ENCODE results near the gene TMC5.
A peak's percentile ranks its signal among the peaks of the same experiment; 100 is the strongest.

TMC5 gene

GRCh38 chr16:19513377-19514053 is 95.8 kb downstream of the TMC5 start:
- no peaks in the 10 kb centered on the region for H3K9me3 ChIP-seq (ENCODE audit: control insufficient read depth in 5 of 5, low read length in 5 of 5)
- H3K27ac ChIP-seq (ENCODE audit: low read depth, low read length), result peak overlapping the region; percentile 33
- no peaks in the 10 kb centered on the region for H3K27me3 ChIP-seq (ENCODE audit: control insufficient read depth in 5 of 5, insufficient read depth in 4 of 5, low read length in 5 of 5)
- H3K4me3 ChIP-seq (ENCODE audit: low read depth in 1 of 5, low read length in 5 of 5), result no peak overlapping the region
- H3K36me3 ChIP-seq (ENCODE audit: control insufficient read depth in 5 of 5, insufficient read depth in 5 of 5, low read length in 5 of 5), result peaks cover 6 to 35% (median 23%) of the 10 kb centered on the region in 5 donors
- H3K4me1 ChIP-seq (ENCODE audit: control insufficient read depth in 5 of 5, insufficient read depth in 5 of 5, low read length in 5 of 5), result peaks cover 0 to 18% (median 12%) of the 10 kb centered on the region in 5 donors
- no peak overlapping the region for H3K9ac ChIP-seq (ENCODE audit: low read length in 5 of 5)

DNA sequence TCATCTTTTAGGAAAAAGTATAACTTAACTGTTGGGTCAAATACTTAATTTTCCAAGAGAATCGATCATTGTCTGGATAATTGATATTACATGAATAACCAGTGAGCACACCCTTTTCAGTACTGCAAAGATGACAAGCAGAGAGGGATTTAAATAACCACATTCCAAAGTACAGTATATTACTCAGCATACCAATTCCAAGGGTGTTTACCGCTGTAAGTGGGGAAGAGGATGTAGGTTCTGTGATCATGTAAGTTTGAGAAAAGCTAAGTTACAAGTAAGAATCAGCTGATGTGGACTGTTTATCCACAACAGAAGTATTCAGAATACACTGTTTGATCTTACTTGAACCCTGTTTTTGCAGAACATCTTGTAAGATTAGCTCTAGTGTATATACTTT is 98.1 kb downstream of the TMC5 start:
- H3K27ac ChIP-seq (ENCODE audit: low read depth, low read length), result no peak overlapping the region
- H3K4me1 ChIP-seq (ENCODE audit: control insufficient read depth in 5 of 5, insufficient read depth in 5 of 5, low read length in 5 of 5), result peaks cover 0 to 28% (median 18%) of the 10 kb centered on the region in 5 donors
- H3K9ac ChIP-seq (ENCODE audit: low read length in 5 of 5), result no peak overlapping the region
- no peak overlapping the region for H3K4me3 ChIP-seq (ENCODE audit: low read depth in 1 of 5, low read length in 5 of 5)
- H3K9me3 ChIP-seq (ENCODE audit: control insufficient read depth in 5 of 5, low read length in 5 of 5), result no peaks in the 10 kb centered on the region
- H3K36me3 ChIP-seq (ENCODE audit: control insufficient read depth in 5 of 5, insufficient read depth in 5 of 5, low read length in 5 of 5), result peaks cover 6 to 27% (median 17%) of the 10 kb centered on the region in 5 donors
- H3K27me3 ChIP-seq (ENCODE audit: control insufficient read depth in 5 of 5, insufficient read depth in 4 of 5, low read length in 5 of 5), result no peaks in the 10 kb centered on the region

GRCh38 chr16:19517424-19518089 is 99.9 kb downstream of the TMC5 start:
- peak overlapping the region in 1 of 5 donors; percentile 4 for H3K9ac ChIP-seq (ENCODE audit: low read length in 5 of 5)
- no peaks in the 10 kb centered on the region for H3K27me3 ChIP-seq (ENCODE audit: control insufficient read depth in 5 of 5, insufficient read depth in 4 of 5, low read length in 5 of 5)
- peaks cover 6 to 27% (median 17%) of the 10 kb centered on the region in 5 donors for H3K36me3 ChIP-seq (ENCODE audit: control insufficient read depth in 5 of 5, insufficient read depth in 5 of 5, low read length in 5 of 5)
- H3K4me3 ChIP-seq (ENCODE audit: low read depth in 1 of 5, low read length in 5 of 5), result no peak overlapping the region
- no peaks in the 10 kb centered on the region for H3K9me3 ChIP-seq (ENCODE audit: control insufficient read depth in 5 of 5, low read length in 5 of 5)
- peaks cover 0 to 43% (median 32%) of the 10 kb centered on the region in 5 donors for H3K4me1 ChIP-seq (ENCODE audit: control insufficient read depth in 5 of 5, insufficient read depth in 5 of 5, low read length in 5 of 5)
- H3K27ac ChIP-seq (ENCODE audit: low read depth, low read length), result no peak overlapping the region

DNA sequence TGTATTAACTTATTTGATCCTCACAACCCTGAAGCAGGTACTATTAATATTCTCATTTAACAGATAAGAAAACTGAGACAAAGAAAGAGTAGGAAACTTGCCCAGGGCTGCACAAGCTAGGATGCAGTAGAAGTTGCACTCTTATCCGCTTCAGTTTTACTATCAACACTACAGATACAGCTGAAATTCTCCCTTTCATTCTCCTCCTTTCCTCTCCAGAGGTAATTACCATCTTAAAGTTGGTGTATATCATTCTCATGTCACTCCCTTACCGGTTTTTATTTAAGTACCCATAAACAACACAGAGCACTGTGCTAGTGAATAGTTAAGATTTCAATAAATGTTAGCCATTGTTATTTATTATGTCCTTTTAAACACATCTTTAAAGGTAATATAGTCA is 100.7 kb downstream of the TMC5 start:
- H3K4me3 ChIP-seq (ENCODE audit: low read depth in 1 of 5, low read length in 5 of 5), result no peak overlapping the region
- peaks cover 6 to 22% (median 17%) of the 10 kb centered on the region in 5 donors for H3K36me3 ChIP-seq (ENCODE audit: control insufficient read depth in 5 of 5, insufficient read depth in 5 of 5, low read length in 5 of 5)
- H3K9me3 ChIP-seq (ENCODE audit: control insufficient read depth in 5 of 5, low read length in 5 of 5), result no peaks in the 10 kb centered on the region
- peaks cover 0 to 45% (median 32%) of the 10 kb centered on the region in 5 donors for H3K4me1 ChIP-seq (ENCODE audit: control insufficient read depth in 5 of 5, insufficient read depth in 5 of 5, low read length in 5 of 5)
- H3K27ac ChIP-seq (ENCODE audit: low read depth, low read length), result no peak overlapping the region
- no peaks in the 10 kb centered on the region for H3K27me3 ChIP-seq (ENCODE audit: control insufficient read depth in 5 of 5, insufficient read depth in 4 of 5, low read length in 5 of 5)
- no peak overlapping the region for H3K9ac ChIP-seq (ENCODE audit: low read length in 5 of 5)

DNA sequence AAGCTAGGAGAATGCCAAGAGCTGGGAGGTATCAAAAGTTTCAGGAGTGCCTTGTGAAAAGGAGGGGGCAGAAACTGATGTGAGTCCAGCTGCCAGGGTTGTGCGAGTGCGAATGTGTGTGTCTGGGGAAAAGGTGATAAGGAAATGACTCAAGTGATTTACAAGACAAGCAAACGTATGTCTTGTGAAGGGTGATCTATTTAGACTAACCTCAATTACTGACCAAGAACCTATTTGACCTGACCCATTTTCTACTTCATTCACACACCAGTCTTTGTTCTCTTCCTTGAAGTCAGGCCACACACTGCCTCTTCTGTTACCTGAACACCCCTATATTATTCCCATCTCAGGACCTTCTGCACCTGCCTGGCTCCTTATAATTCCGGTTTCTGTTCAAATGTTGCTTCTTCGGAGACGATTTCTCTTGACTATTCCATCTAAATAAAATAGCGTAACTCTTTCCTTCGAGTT is 103.2 kb downstream of the TMC5 start:
- Histone ChIP-seq H3K4me3 (ENCODE audit: low read depth in 1 of 5, low read length in 5 of 5) (peak overlapping the region; percentile 87 to 97 (median 90)), H3K9me3 (ENCODE audit: control insufficient read depth in 5 of 5, low read length in 5 of 5) (no peaks in the 10 kb centered on the region), H3K27ac (ENCODE audit: low read depth, low read length) (peak overlapping the region; percentile 96), H3K4me1 (ENCODE audit: control insufficient read depth in 5 of 5, insufficient read depth in 5 of 5, low read length in 5 of 5) (peaks cover 0 to 60% (median 45%) of the 10 kb centered on the region in 5 donors), H3K36me3 (ENCODE audit: control insufficient read depth in 5 of 5, insufficient read depth in 5 of 5, low read length in 5 of 5) (peaks cover under 1 to 13% (median 11%) of the 10 kb centered on the region in 5 donors), H3K9ac (ENCODE audit: low read length in 5 of 5) (peak overlapping the region; percentile 84 to 96 (median 92)), H3K27me3 (ENCODE audit: control insufficient read depth in 5 of 5, insufficient read depth in 4 of 5, low read length in 5 of 5) (no peaks in the 10 kb centered on the region)

- Histone ChIP-seq H3K9me3 (ENCODE audit: control insufficient read depth in 5 of 5, low read length in 5 of 5) (no peaks in the 10 kb centered on the region), H3K4me1 (ENCODE audit: control insufficient read depth in 5 of 5, insufficient read depth in 5 of 5, low read length in 5 of 5) (peaks cover 0 to 59% (median 42%) of the 10 kb centered on the region in 5 donors), H3K27me3 (ENCODE audit: control insufficient read depth in 5 of 5, insufficient read depth in 4 of 5, low read length in 5 of 5) (no peaks in the 10 kb centered on the region), H3K36me3 (ENCODE audit: control insufficient read depth in 5 of 5, insufficient read depth in 5 of 5, low read length in 5 of 5) (peaks cover 0 to 4% (median 2%) of the 10 kb centered on the region in 5 donors), H3K27ac (ENCODE audit: low read depth, low read length) (peak within 1 kb of the TSS; percentile 96), H3K4me3 (ENCODE audit: low read depth in 1 of 5, low read length in 5 of 5) (peak within 1 kb of the TSS; percentile 87 to 97 (median 90)), H3K9ac (ENCODE audit: low read length in 5 of 5) (peak within 1 kb of the TSS; percentile 84 to 96 (median 92))
Observed at GRCh38 chr16:19521471-19522396, 104.1 kb downstream of the TMC5 start, which contains the start of gene GDE1. TSS of gene GDE1 (minus strand) at chr16:19522098. CDS start at chr16:19521964, 134 bp downstream.

GRCh38 chr16:19522397-19522732 is 104.7 kb downstream of the TMC5 start:
- no peaks in the 10 kb centered on the region for H3K9me3 ChIP-seq (ENCODE audit: control insufficient read depth in 5 of 5, low read length in 5 of 5)
- H3K4me1 ChIP-seq (ENCODE audit: control insufficient read depth in 5 of 5, insufficient read depth in 5 of 5, low read length in 5 of 5), result peaks cover 0 to 55% (median 39%) of the 10 kb centered on the region in 5 donors
- H3K27ac ChIP-seq (ENCODE audit: low read depth, low read length), result peak overlapping the region; percentile 96
- no peaks in the 10 kb centered on the region for H3K27me3 ChIP-seq (ENCODE audit: control insufficient read depth in 5 of 5, insufficient read depth in 4 of 5, low read length in 5 of 5)
- peak overlapping the region in 3 of 5 donors; percentile 40 to 97 (median 88) for H3K4me3 ChIP-seq (ENCODE audit: low read depth in 1 of 5, low read length in 5 of 5)
- no peak overlapping the region for H3K9ac ChIP-seq (ENCODE audit: low read length in 5 of 5)
- H3K36me3 ChIP-seq (ENCODE audit: control insufficient read depth in 5 of 5, insufficient read depth in 5 of 5, low read length in 5 of 5), result no peaks in the 10 kb centered on the region

GRCh38 chr16:19522760-19523159 is 105.1 kb downstream of the TMC5 start:
- Histone ChIP-seq H3K9ac (ENCODE audit: low read length in 5 of 5) (no peak overlapping the region), H3K36me3 (ENCODE audit: control insufficient read depth in 5 of 5, insufficient read depth in 5 of 5, low read length in 5 of 5) (peaks cover 0 to 1% (median 0%) of the 10 kb centered on the region in 5 donors), H3K4me3 (ENCODE audit: low read depth in 1 of 5, low read length in 5 of 5) (no peak overlapping the region), H3K27me3 (ENCODE audit: control insufficient read depth in 5 of 5, insufficient read depth in 4 of 5, low read length in 5 of 5) (no peaks in the 10 kb centered on the region), H3K27ac (ENCODE audit: low read depth, low read length) (no peak overlapping the region), H3K9me3 (ENCODE audit: control insufficient read depth in 5 of 5, low read length in 5 of 5) (no peaks in the 10 kb centered on the region), H3K4me1 (ENCODE audit: control insufficient read depth in 5 of 5, insufficient read depth in 5 of 5, low read length in 5 of 5) (peaks cover 0 to 55% (median 39%) of the 10 kb centered on the region in 5 donors)

DNA sequence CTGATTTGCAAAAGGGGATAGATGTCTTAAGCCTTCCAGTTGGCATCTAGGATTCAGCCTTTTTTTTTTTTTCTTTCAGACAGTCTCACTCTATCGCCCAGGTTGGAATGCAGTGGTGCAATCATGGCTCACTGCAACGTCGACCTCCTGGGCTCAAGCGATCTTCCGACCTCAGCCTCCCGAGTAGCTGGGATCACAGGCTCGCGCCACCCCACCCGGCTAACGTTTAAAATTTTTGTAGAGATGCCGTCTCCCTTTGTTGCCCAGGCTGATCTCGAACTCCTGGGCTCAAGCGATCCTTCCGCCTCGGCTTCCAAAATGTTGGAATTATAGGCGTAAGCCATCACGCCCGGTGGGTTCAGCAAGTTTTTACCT is 105.5 kb downstream of the TMC5 start:
- no peak overlapping the region for H3K27ac ChIP-seq (ENCODE audit: low read depth, low read length)
- peaks cover 0 to 5% (median 2%) of the 10 kb centered on the region in 5 donors for H3K36me3 ChIP-seq (ENCODE audit: control insufficient read depth in 5 of 5, insufficient read depth in 5 of 5, low read length in 5 of 5)
- no peaks in the 10 kb centered on the region for H3K9me3 ChIP-seq (ENCODE audit: control insufficient read depth in 5 of 5, low read length in 5 of 5)
- no peaks in the 10 kb centered on the region for H3K27me3 ChIP-seq (ENCODE audit: control insufficient read depth in 5 of 5, insufficient read depth in 4 of 5, low read length in 5 of 5)
- H3K4me3 ChIP-seq (ENCODE audit: low read depth in 1 of 5, low read length in 5 of 5), result no peak overlapping the region
- no peak overlapping the region for H3K9ac ChIP-seq (ENCODE audit: low read length in 5 of 5)
- H3K4me1 ChIP-seq (ENCODE audit: control insufficient read depth in 5 of 5, insufficient read depth in 5 of 5, low read length in 5 of 5), result peaks cover 0 to 55% (median 39%) of the 10 kb centered on the region in 5 donors

Data from subcutaneous abdominal adipose tissue (tissue), 5 donors.